ENCODE data around the gene DNER.
"Not testable (repeated sequence)": the region's sequence is repeated elsewhere in the genome, so short reads cannot be mapped to it uniquely, and the experiment has no call there.

Gene DNER

DNA sequence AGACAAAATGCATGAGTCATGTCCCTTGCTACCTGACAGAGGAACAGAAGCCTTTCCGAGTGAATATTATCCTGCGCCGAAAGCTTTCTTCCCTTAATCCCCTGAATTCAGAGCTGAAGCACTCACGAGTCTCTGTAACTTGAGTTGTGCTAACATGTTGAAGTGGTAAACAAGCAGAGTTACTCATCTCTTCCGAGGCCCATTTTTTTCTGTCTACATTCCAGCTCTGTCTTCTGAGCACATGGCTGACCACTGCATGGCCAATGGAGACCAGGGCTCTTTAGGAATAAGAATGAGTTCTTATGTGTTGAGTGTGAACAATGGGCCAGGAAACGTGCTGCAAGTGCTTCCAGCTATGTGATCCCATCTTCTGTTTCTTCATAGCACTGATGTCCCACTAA is 370.2 kb downstream of the DNER start:
- Mint-ChIP-seq H3K9me3 (no peaks in the 10 kb centered on the region), H3K4me1 (no peaks in the 10 kb centered on the region), H3K27ac (no peak overlapping the region), H3K4me3 (no peak overlapping the region), H3K27me3 (peaks cover 6% of the 10 kb centered on the region)
- ATAC-seq (no peak), DNase-seq (no peak)

- Mint-ChIP-seq H3K4me3 (no peak overlapping the region), H3K9me3 (no peaks in the 10 kb centered on the region), H3K27ac (no peak overlapping the region), H3K27me3 (peaks cover 6% of the 10 kb centered on the region), H3K4me1 (no peaks in the 10 kb centered on the region)
- ATAC-seq (no peak), DNase-seq (no peak)
These were observed 370.7 kb downstream of the DNER start for GRCh38 chr2:229343661-229344060.

- DNase-seq (no peak), ATAC-seq (no peak)
- H3K4me1 Mint-ChIP-seq: no peaks in the 10 kb centered on the region
- no peak overlapping the region for H3K4me3 Mint-ChIP-seq
- H3K27me3 Mint-ChIP-seq: no peaks in the 10 kb centered on the region
- H3K9me3 Mint-ChIP-seq: no peaks in the 10 kb centered on the region
- no peak overlapping the region for H3K27ac Mint-ChIP-seq
These were observed 372.0 kb downstream of the DNER start for GRCh38 chr2:229342376-229342775.

- no peak overlapping the region for H3K4me3 Mint-ChIP-seq
- H3K9me3 Mint-ChIP-seq: no peaks in the 10 kb centered on the region
- H3K27me3 Mint-ChIP-seq: no peaks in the 10 kb centered on the region
- H3K4me1 Mint-ChIP-seq: no peaks in the 10 kb centered on the region
- no peak overlapping the region for H3K27ac Mint-ChIP-seq
- no peak for DNase-seq
- no peak for ATAC-seq
These were observed 374.1 kb downstream of the DNER start for GRCh38 chr2:229340086-229340760.

GRCh38 chr2:229339618-229340017 is 374.7 kb downstream of the DNER start:
- no peak overlapping the region for H3K27ac Mint-ChIP-seq
- no peaks in the 10 kb centered on the region for H3K4me1 Mint-ChIP-seq
- no peak for ATAC-seq
- no peaks in the 10 kb centered on the region for H3K9me3 Mint-ChIP-seq
- H3K4me3 Mint-ChIP-seq: no peak overlapping the region
- no peak for DNase-seq
- H3K27me3 Mint-ChIP-seq: no peaks in the 10 kb centered on the region

GRCh38 chr2:229339171-229339570 is 375.2 kb downstream of the DNER start:
- not testable (repeated sequence) for ATAC-seq, H3K9me3 Mint-ChIP-seq, H3K27ac Mint-ChIP-seq, DNase-seq, H3K27me3 Mint-ChIP-seq, H3K4me3 Mint-ChIP-seq, H3K4me1 Mint-ChIP-seq

- ATAC-seq (no peak), DNase-seq (no peak)
- Mint-ChIP-seq H3K27me3 (no peaks in the 10 kb centered on the region), H3K27ac (no peak overlapping the region), H3K4me1 (no peaks in the 10 kb centered on the region), H3K9me3 (no peaks in the 10 kb centered on the region), H3K4me3 (no peak overlapping the region)
These were observed 378.4 kb downstream of the DNER start for GRCh38 chr2:229335877-229336346.

DNA sequence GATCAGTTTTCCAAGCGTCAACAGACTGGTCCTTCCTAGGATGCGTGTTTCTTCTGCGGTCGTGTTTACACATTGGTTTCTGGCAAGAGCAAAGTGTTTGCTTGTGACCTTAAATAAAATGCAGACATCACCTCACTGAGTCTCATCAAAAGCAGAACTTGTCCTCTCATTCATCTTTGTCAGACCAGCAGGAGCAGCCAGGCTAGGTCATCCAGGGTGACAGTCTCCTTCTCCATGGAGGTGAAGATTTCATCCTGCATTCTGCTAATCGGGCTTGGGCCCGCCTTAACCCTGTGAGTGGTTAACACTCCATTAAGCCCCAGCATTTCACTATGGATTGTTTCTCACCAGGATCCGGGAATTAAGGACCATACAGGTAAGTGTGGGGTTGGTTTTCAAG is 379.0 kb downstream of the DNER start:
- Mint-ChIP-seq H3K27me3 (no peaks in the 10 kb centered on the region), H3K27ac (no peak overlapping the region), H3K4me3 (no peak overlapping the region), H3K4me1 (no peaks in the 10 kb centered on the region), H3K9me3 (no peaks in the 10 kb centered on the region)
- ATAC-seq (no peak), DNase-seq (no peak)

DNA sequence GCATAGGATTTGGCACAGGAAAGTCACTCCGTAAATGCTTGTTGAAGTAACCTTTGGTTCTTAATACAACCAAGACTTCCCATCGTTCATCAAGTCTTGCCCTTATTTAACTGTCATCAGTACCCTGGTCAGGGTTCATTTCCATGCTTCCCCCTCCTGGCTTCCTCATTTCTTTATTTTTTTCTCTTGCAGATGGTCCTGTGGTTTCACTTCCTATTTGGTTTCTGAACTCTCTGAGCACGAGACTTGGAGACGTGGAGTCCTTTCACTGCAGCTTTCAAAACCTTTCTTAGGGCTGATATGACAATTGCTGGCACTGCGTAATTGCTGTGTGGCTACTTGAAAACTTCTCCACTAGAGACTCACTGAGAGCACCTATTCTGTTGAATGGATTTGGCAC is 383.4 kb downstream of the DNER start:
- no peak for DNase-seq
- ATAC-seq: no peak
- Mint-ChIP-seq H3K4me3 (no peak overlapping the region), H3K27ac (no peak overlapping the region), H3K9me3 (no peaks in the 10 kb centered on the region), H3K27me3 (no peaks in the 10 kb centered on the region), H3K4me1 (no peaks in the 10 kb centered on the region)

- no peak for ATAC-seq
- H3K27ac Mint-ChIP-seq: no peak overlapping the region
- no peaks in the 10 kb centered on the region for H3K27me3 Mint-ChIP-seq
These were observed 394.8 kb downstream of the DNER start for GRCh38 chr2:229319558-229319957.

GRCh38 chr2:229314117-229314516 is 400.2 kb downstream of the DNER start:
- Mint-ChIP-seq H3K27ac (no peak overlapping the region), H3K9me3 (no peaks in the 10 kb centered on the region), H3K4me3 (no peak overlapping the region), H3K4me1 (no peaks in the 10 kb centered on the region), H3K27me3 (no peaks in the 10 kb centered on the region)
- DNase-seq (no peak), ATAC-seq (no peak)

More at GRCh38 chr2:229319558-229319957, 394.8 kb downstream of the DNER start:
- DNase-seq: no peak
- Mint-ChIP-seq H3K4me1 (no peaks in the 10 kb centered on the region), H3K4me3 (no peak overlapping the region), H3K9me3 (peaks cover 0 to 8% of the 10 kb centered on the region in 2 donors)

DNA sequence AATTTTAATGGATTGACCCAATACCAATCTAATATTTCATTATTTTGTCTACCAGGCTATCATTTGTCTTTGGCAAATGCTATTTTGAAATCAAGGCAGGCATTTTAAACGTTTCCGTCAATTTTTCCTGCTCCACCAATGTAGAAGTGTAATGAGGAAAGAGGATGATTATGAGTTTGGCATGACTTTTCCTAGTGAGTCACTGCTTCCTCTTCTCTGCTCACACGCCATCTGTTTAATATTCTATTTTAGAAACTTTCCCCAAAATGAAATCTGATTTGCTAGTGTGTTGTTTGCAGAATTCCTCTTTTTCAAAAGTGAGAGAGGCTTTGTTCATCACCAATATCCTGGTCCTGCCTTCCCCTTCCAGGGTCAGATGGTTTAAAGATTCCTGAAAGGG is 400.8 kb downstream of the DNER start:
- Mint-ChIP-seq H3K4me1 (no peaks in the 10 kb centered on the region), H3K27ac (no peak overlapping the region), H3K4me3 (no peak overlapping the region), H3K27me3 (no peaks in the 10 kb centered on the region), H3K9me3 (no peaks in the 10 kb centered on the region)
- ATAC-seq: no peak
- no peak for DNase-seq

All from stimulated activated naive CD8-positive, alpha-beta T cell treated with anti-CD3 and anti-CD28 coated beads, Interleukin-15, amount 100 ng/mL, for 72 hours (primary cell).